H1 (cell line): ENCODE results near the gene P4HB. TPM values are rescaled to one million over a fixed set of nuclear protein-coding genes. Genes with fewer than 3 reads are reported as not detected.

ENCODE experiments used
- BCL11A ChIP-seq, 2 experiments: IDR thresholded peaks; one replicate each; pipeline ENCODE4 v1.6.1; 2011; ENCODE audit warnings: low read depth in 2 of 2, low read length in 2 of 2, mild to moderate bottlenecking in 2 of 2
- CHD1 ChIP-seq: IDR thresholded peaks from 2 replicates; pipeline ENCODE4 v1.6.1; 2012; ENCODE audit warnings: low read depth, low read length, improper control_type of control experiment
- EZH2 ChIP-seq: fragments of 200-600 bp; sonication (generic); IDR thresholded peaks from 2 replicates; pipeline ENCODE4 v1.7.1; 2012; ENCODE audit warnings: low read depth, mild to moderate bottlenecking, moderate library complexity, low read length, inconsistent platforms; ENCODE audit not compliant: severe bottlenecking
- PHF8 ChIP-seq: fragments of 200-600 bp; sonication (generic); conservative IDR thresholded peaks from 2 replicates; pipeline ENCODE4 v1.7.1; 2012; ENCODE audit warnings: low read depth, mild to moderate bottlenecking, inconsistent platforms, low read length, moderate library complexity
- ZNF274 ChIP-seq: IDR thresholded peaks from 2 replicates; pipeline ENCODE4 v1.7.0; 2012; ENCODE audit warnings: low read length, borderline replicate concordance; ENCODE audit errors: extremely low read depth
- polyA plus RNA-seq, 7 experiments: library from polyadenylated mRNA; depleted of rRNA in 3 of 7; stranded (reverse) in 5 of 7; unstranded in 2 of 7; fragments of >200 nt in 5 of 7; fragments of 200-250 nt in 2 of 7; gene quantifications; 1 replicate in 5 of 7; 2 replicates in 1 of 7; 4 replicates in 1 of 7; pipeline versions ENCODE4 v1.2.1 to v1.2.3, GENCODE V29; 2011 to 2013; ENCODE audit warnings: missing spikeins in 2 of 7, mixed read lengths in 2 of 7
- total RNA-seq: library from RNA; stranded (reverse); fragmentation: NEBNext Ultra II Directional; extraction: Animal tissue kit (Norgen Biotek cat#: 25700); gene quantifications from 2 replicates; pipeline ENCODE4 v1.2.1, GENCODE V29; 2021

P4HB gene
- total and polyA plus RNA-seq, 2 of the 8 experiments (the other 6 are each of a cell fraction or from before 2014, with no cell fraction given): 41.4 to 379 TPM

- TF ChIP-seq EZH2: peak; percentile 27
- TF ChIP-seq BCL11A (IDR thresholded peaks at IDR 0.05; ENCODE audit: low read depth in 2 of 2, low read length in 2 of 2): no peak
- no peak for TF ChIP-seq CHD1
- no peak for TF ChIP-seq ZNF274
- 0 out of 2 replicates have a peak, but pooled peaks have one; percentile 9 for TF ChIP-seq PHF8
- TF ChIP-seq, all 59 proteins: peak for 5
Measured at GRCh38 chr17:81902023-81902652, 41.8 kb upstream of the P4HB start, which contains the start of gene NPB (continued).
